PC-9 (cell line): ENCODE measurements around the gene C9. TPM values are rescaled to one million over a fixed set of nuclear protein-coding genes. Genes with fewer than 3 reads are reported as not detected.

Experiments used
- BruUV-seq: library from RNA; stranded (reverse); fragments of 400-500 nt; replicated peaks from 2 replicates; lab custom pipeline; 2021; lab: Mats Ljungman, UMichigan
- CTCF ChIA-PET: fragments of 300-600 bp; sonication (Branson Sonifier 250); formaldehyde crosslinking; loops from one replicate; lab custom pipeline; 2022; ENCODE audit warnings: antibody characterized with exemption; lab: Charles Lee
- POLR2A ChIA-PET: fragments of 300-600 bp; sonication (Branson Sonifier 250); formaldehyde crosslinking; loops from one replicate; lab custom pipeline; 2022; ENCODE audit warnings: antibody characterized with exemption; ENCODE audit not compliant: unreplicated experiment; lab: Charles Lee
- DNase-seq, 2 experiments: peaks; one replicate each; pipeline versions ENCODE4 v3.0.0 to v3.0.0-alpha.2; 2015 to 2022; ENCODE audit warnings: mixed read lengths in 1 of 2
- H2AFZ ChIP-seq: fragments of 200-600 bp; sonication (generic); 2 replicates; pipeline ENCODE4 v1.8.1; 2017; ENCODE audit warnings: antibody characterized with exemption
- H3F3A ChIP-seq: fragments of 200-600 bp; sonication (generic); 2 replicates; pipeline ENCODE4 v1.8.1; 2017; ENCODE audit warnings: antibody characterized with exemption, mild to moderate bottlenecking, low read depth; ENCODE audit not compliant: insufficient read depth
- H3K27ac ChIP-seq: fragments of 200-600 bp; sonication (generic); 2 replicates; pipeline ENCODE4 v1.6.1; 2016; ENCODE audit warnings: mixed run types
- H3K27me3 ChIP-seq: fragments of 200-600 bp; sonication (generic); 2 replicates; pipeline ENCODE4 v1.6.1; 2016; ENCODE audit warnings: low read depth, mixed run types; ENCODE audit not compliant: insufficient read depth
- H3K36me3 ChIP-seq: fragments of 200-600 bp; sonication (generic); 2 replicates; pipeline ENCODE4 v1.6.1; 2016; ENCODE audit warnings: low read depth, mixed run types
- H3K4me1 ChIP-seq: fragments of 200-600 bp; sonication (generic); replicated peaks from 2 replicates; pipeline ENCODE4 v1.6.1; 2016; ENCODE audit warnings: mixed run types; ENCODE audit not compliant: insufficient read depth
- H3K4me2 ChIP-seq: fragments of 200-600 bp; sonication (generic); 2 replicates; pipeline ENCODE4 v1.6.1; 2017; ENCODE audit warnings: mixed run types
- H3K4me3 ChIP-seq: fragments of 200-600 bp; sonication (generic); 2 replicates; pipeline ENCODE4 v1.6.1; 2016; ENCODE audit warnings: mixed run types
- H3K79me2 ChIP-seq: fragments of 200-600 bp; sonication (generic); 2 replicates; pipeline ENCODE4 v1.6.1; 2017; ENCODE audit warnings: low read depth, mixed run types
- H3K9me2 ChIP-seq: fragments of 200-600 bp; sonication (generic); 2 replicates; pipeline ENCODE4 v1.8.1; 2017; ENCODE audit warnings: mild to moderate bottlenecking; ENCODE audit not compliant: insufficient read depth
- H3K9me3 ChIP-seq: fragments of 200-600 bp; sonication (generic); 2 replicates; pipeline ENCODE4 v1.8.1; 2016; ENCODE audit warnings: low read depth; ENCODE audit not compliant: insufficient read depth
- H4K20me1 ChIP-seq: fragments of 200-600 bp; sonication (generic); 2 replicates; pipeline ENCODE4 v1.8.1; 2017; ENCODE audit not compliant: insufficient read depth
- EZH2 ChIP-seq: fragments of 200-600 bp; sonication (generic); IDR thresholded peaks from 2 replicates; pipeline ENCODE4 v1.8.0; 2017; ENCODE audit warnings: antibody characterized with exemption, low read depth
- intact Hi-C: fragments of 100-400 bp; cut with micrococcal nuclease; formaldehyde crosslinking; loops from one replicate; pipeline ENCODE4 v1.10.0; 2022; ENCODE audit not compliant: unreplicated experiment
- total RNA-seq: library from RNA; stranded (reverse); gene quantifications from 2 replicates; pipeline ENCODE4 v1.2.3, GENCODE V29; 2021
- TF ChIP-seq, protein P1 (sequence below): fragments of 200-600 bp; sonication (generic); conservative IDR thresholded peaks from 2 replicates; pipeline ENCODE4 v1.6.1; 2017; ENCODE audit warnings: mixed run types, antibody characterized with exemption, mild to moderate bottlenecking, moderate library complexity

Gene C9
- total RNA-seq, 1 experiment from 2014 or later = not detected

DNA sequence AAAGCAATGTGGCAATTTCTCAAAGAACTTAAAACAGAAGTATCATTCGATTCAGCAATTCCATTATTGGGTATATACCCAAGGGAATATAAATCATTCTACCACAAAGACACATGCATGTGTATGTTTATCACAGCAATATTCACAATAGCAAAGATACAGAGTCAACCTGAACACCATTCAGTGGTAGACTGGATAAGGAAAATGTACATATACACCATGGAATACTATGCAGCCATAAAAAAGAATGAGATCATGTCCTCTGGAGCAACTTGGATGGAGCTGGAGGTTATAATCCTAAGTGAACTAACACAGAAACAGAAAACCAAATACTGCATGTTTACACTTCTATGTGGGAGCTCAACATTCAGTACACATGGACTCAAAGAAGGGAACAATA, 123.5 kb downstream of the C9 start:
- POLR2A ChIA-PET = no interaction called here
- no peaks in the 10 kb centered on the region for H3K27me3 ChIP-seq
- TF ChIP-seq EZH2 = no peak
- TF ChIP-seq, protein P1, sequence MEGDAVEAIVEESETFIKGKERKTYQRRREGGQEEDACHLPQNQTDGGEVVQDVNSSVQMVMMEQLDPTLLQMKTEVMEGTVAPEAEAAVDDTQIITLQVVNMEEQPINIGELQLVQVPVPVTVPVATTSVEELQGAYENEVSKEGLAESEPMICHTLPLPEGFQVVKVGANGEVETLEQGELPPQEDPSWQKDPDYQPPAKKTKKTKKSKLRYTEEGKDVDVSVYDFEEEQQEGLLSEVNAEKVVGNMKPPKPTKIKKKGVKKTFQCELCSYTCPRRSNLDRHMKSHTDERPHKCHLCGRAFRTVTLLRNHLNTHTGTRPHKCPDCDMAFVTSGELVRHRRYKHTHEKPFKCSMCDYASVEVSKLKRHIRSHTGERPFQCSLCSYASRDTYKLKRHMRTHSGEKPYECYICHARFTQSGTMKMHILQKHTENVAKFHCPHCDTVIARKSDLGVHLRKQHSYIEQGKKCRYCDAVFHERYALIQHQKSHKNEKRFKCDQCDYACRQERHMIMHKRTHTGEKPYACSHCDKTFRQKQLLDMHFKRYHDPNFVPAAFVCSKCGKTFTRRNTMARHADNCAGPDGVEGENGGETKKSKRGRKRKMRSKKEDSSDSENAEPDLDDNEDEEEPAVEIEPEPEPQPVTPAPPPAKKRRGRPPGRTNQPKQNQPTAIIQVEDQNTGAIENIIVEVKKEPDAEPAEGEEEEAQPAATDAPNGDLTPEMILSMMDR = no peak
- no peaks in the 10 kb centered on the region for H3K36me3 ChIP-seq
- H3K79me2 ChIP-seq = no peaks in the 10 kb centered on the region
- H3K4me1 ChIP-seq = no peaks in the 10 kb centered on the region
- no peak overlapping the region for H3K4me3 ChIP-seq
- H3K9me2 ChIP-seq = no peaks in the 10 kb centered on the region
- peaks cover 6% of the 10 kb centered on the region for H3K9me3 ChIP-seq
- DNase-seq = no peak
- intact Hi-C loops = no loop called here
- no peak overlapping the region for H3K27ac ChIP-seq
- H3K4me2 ChIP-seq = no peak overlapping the region
- H3F3A ChIP-seq = no peaks in the 10 kb centered on the region
- H2AFZ ChIP-seq = no peak overlapping the region
- CTCF ChIA-PET = interaction anchor here (0.6 kb wide), 1 partner anchor 56 kb away, joined by 5 read pairs; no protein-coding TSS in a partner anchor
- no TSS peak for BruUV-seq
- no peaks in the 10 kb centered on the region for H4K20me1 ChIP-seq

DNA sequence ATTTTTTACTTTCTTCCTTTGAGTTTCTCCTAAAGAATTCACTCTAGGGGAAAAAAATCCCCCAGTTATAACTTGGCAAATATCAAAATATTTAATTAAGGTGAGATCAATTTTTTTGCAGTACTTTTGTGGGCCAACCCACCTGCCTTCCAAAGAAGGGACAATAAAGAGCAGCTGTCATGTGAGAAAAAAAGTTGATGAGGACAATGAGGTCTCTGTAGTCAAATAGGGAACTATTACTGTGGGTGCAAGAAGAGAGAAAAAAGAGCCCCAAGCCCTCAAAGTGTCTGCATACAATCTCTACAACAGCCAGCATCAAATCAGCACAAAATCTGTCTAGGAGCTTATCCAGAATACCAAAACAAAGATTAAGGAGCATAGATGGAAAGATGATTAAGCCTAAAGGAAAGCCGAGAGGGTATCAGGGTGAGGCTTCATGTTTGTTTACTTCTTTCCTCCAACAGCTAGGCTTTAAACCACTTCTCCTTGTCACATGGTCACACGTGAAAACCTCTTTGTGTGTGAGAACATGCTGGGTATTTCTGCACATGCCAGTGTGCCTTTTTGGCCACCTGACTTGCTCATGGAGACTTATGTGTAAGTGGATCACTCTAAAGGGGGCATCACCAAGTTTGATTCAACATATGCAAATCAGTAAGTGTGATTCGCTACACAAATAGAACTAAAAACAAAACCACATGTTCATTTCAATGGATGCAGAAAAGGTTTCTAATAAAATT, 125.8 kb downstream of the C9 start:
- Histone ChIP-seq H3K9me3 (peaks cover 6% of the 10 kb centered on the region), H3K36me3 (no peaks in the 10 kb centered on the region), H3K27me3 (no peaks in the 10 kb centered on the region), H3K27ac (no peak overlapping the region), H2AFZ (no peak overlapping the region), H3K4me1 (no peaks in the 10 kb centered on the region), H4K20me1 (no peaks in the 10 kb centered on the region), H3K4me3 (no peak overlapping the region), H3K4me2 (no peak overlapping the region), H3F3A (no peaks in the 10 kb centered on the region), H3K79me2 (no peaks in the 10 kb centered on the region), H3K9me2 (no peaks in the 10 kb centered on the region)
- ChIA-PET POLR2A (interaction anchor here (0.5 kb wide), 1 partner anchor 8 kb away, joined by 3 read pairs; no protein-coding TSS in a partner anchor), CTCF (interaction anchor here (0.7 kb wide), 1 partner anchor 184 kb away, joined by 3 read pairs; no protein-coding TSS in a partner anchor)
- intact Hi-C loops = no loop called here
- TF ChIP-seq EZH2 = no peak
- TF ChIP-seq, protein P1 = no peak
- no peak for DNase-seq
- no TSS peak for BruUV-seq

DNA sequence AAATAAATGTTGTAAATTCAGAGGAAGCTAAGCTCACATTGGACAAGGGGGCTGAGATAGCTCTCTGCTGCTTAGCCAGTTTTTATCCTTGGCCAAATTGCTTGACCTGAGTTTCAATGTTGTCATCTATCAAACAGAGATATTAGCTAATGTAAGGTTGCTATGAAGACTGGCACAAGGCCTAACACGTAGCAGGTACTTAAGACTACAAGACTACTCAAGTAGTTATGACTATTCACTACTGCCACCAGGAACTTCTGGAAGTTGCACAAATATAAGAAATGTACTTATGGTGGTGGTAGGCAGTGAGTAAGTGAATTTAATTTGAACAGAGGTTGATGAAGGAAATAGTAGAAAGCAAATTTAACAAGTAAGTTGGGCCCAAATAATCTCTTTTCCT, 127.6 kb downstream of the C9 start:
- no peaks in the 10 kb centered on the region for H4K20me1 ChIP-seq

More for the DNA sequence above, 127.6 kb downstream of the C9 start:
- H3K79me2 ChIP-seq = no peaks in the 10 kb centered on the region
- no peaks in the 10 kb centered on the region for H3K27me3 ChIP-seq
- H2AFZ ChIP-seq = no peak overlapping the region
- H3K4me3 ChIP-seq = no peak overlapping the region
- no peaks in the 10 kb centered on the region for H3K36me3 ChIP-seq
- TF ChIP-seq EZH2 = no peak
- TF ChIP-seq, protein P1 = no peak
- H3K9me3 ChIP-seq = peaks cover 9% of the 10 kb centered on the region
- intact Hi-C loops = no loop called here
- no TSS peak for BruUV-seq
- H3K9me2 ChIP-seq = no peaks in the 10 kb centered on the region
- H3K4me2 ChIP-seq = no peak overlapping the region
- DNase-seq = no peak
- peaks cover 6% of the 10 kb centered on the region for H3K4me1 ChIP-seq
- CTCF ChIA-PET = no interaction called here
- H3F3A ChIP-seq = peaks cover 6% of the 10 kb centered on the region; the same call in 1 of the 2 replicates
- H3K27ac ChIP-seq = no peak overlapping the region
- POLR2A ChIA-PET = no interaction called here
